CD14-positive monocyte (primary cell): ENCODE measurements around the gene TOR1B. TPM values are rescaled to one million over a fixed set of nuclear protein-coding genes. Genes with fewer than 3 reads are reported as not detected.

Source experiments
- DNase-seq, 3 donors: peaks; one replicate each; pipeline ENCODE4 v3.0.0-alpha.2; 2011 to 2022
- H2AFZ ChIP-seq: 2 replicates; pipeline ENCODE4 v1.6.0; 2012; ENCODE audit warnings: mild to moderate bottlenecking, low read depth, low read length, inconsistent platforms; ENCODE audit not compliant: insufficient read depth, poor library complexity, severe bottlenecking
- H3K27ac ChIP-seq, 2 donors: 1 replicate in 1 of 2; 2 replicates in 1 of 2; pipeline ENCODE4 v1.5.1; 2012 to 2013; ENCODE audit warnings: low read length in 2 of 2, control low read depth in 1 of 2, inconsistent platforms in 1 of 2, low read depth in 1 of 2, mild to moderate bottlenecking in 1 of 2
- H3K27me3 ChIP-seq, 2 donors: one replicate each; pipeline versions ENCODE4 v1.6.0 to v1.6.1; 2011 to 2013; ENCODE audit warnings: low read length in 2 of 2; ENCODE audit not compliant: control insufficient read depth in 2 of 2, insufficient read depth in 2 of 2
- H3K36me3 ChIP-seq, 2 donors: replicated peaks in 1 of 2; 1 replicate in 1 of 2; 2 replicates in 1 of 2; pipeline versions ENCODE4 v1.5.1 to v1.6.1; 2012 to 2013; ENCODE audit warnings: low read length in 2 of 2, control low read depth in 1 of 2, inconsistent platforms in 1 of 2, mild to moderate bottlenecking in 1 of 2; ENCODE audit not compliant: insufficient read depth in 2 of 2, control insufficient read depth in 1 of 2
- H3K4me1 ChIP-seq, 2 donors: 1 replicate in 1 of 2; 2 replicates in 1 of 2; pipeline versions ENCODE4 v1.5.1 to v1.6.1; 2012 to 2013; ENCODE audit warnings: low read length in 2 of 2, control low read depth in 1 of 2, inconsistent platforms in 1 of 2, mild to moderate bottlenecking in 1 of 2, moderate library complexity in 1 of 2; ENCODE audit not compliant: insufficient read depth in 2 of 2, control insufficient read depth in 1 of 2
- H3K4me2 ChIP-seq: replicated peaks from 2 replicates; pipeline ENCODE3; 2012; ENCODE audit warnings: low read length, moderate library complexity, mild to moderate bottlenecking; ENCODE audit not compliant: poor library complexity, severe bottlenecking; ENCODE audit errors: extremely low read depth
- H3K4me3 ChIP-seq, 3 experiments: fragments of 200-600 bp in 1 of 3; sonication (generic) in 1 of 3; replicated peaks in 1 of 3; 1 replicate in 2 of 3; 2 replicates in 1 of 3; pipeline ENCODE4 v1.5.1; 2011 to 2013; ENCODE audit warnings: low read length in 3 of 3, mild to moderate bottlenecking in 3 of 3, control low read depth in 2 of 3, low read depth in 2 of 3, inconsistent platforms in 1 of 3, moderate library complexity in 1 of 3
- H3K79me2 ChIP-seq: 2 replicates; pipeline ENCODE4 v1.6.0; 2012; ENCODE audit warnings: mild to moderate bottlenecking, control low read depth, inconsistent platforms, low read length, moderate library complexity; ENCODE audit not compliant: insufficient read depth
- H3K9ac ChIP-seq: 2 replicates; pipeline ENCODE4 v1.6.0; 2017; ENCODE audit warnings: low read length, mild to moderate bottlenecking; ENCODE audit not compliant: insufficient read depth, poor library complexity, severe bottlenecking
- H3K9me3 ChIP-seq, 2 donors: replicated peaks in 1 of 2; 1 replicate in 1 of 2; 2 replicates in 1 of 2; pipeline versions ENCODE4 v1.5.1 to v1.6.1; 2012 to 2013; ENCODE audit warnings: low read length in 2 of 2, control low read depth in 1 of 2; ENCODE audit not compliant: control insufficient read depth in 1 of 2, insufficient read depth in 1 of 2
- H4K20me1 ChIP-seq: 2 replicates; pipeline ENCODE4 v1.6.0; 2012; ENCODE audit warnings: mild to moderate bottlenecking, low read length, control low read depth, moderate library complexity; ENCODE audit not compliant: insufficient read depth
- H3K27ac Mint-ChIP-seq, 7 donors: one replicate each; pipeline ENCODE4 v1.8.0; 2020; ENCODE audit warnings: mild to moderate bottlenecking in 7 of 7, mixed read lengths in 7 of 7, moderate library complexity in 6 of 7, inconsistent platforms in 2 of 7
- H3K27me3 Mint-ChIP-seq, 3 donors: one replicate each; pipeline ENCODE4 v1.8.0; 2021 to 2022; ENCODE audit warnings: low read depth in 3 of 3, mild to moderate bottlenecking in 3 of 3, mixed read lengths in 3 of 3, moderate library complexity in 3 of 3, inconsistent platforms in 1 of 3
- H3K36me3 Mint-ChIP-seq, 2 donors: one replicate each; pipeline ENCODE4 v1.8.0; 2020; ENCODE audit warnings: mixed read lengths in 2 of 2, inconsistent platforms in 1 of 2, mild to moderate bottlenecking in 1 of 2
- H3K4me1 Mint-ChIP-seq: one replicate; pipeline ENCODE4 v1.8.0; 2020; ENCODE audit warnings: mild to moderate bottlenecking, mixed read lengths
- H3K4me3 Mint-ChIP-seq, 2 donors: one replicate each; pipeline ENCODE4 v1.8.0; 2020; ENCODE audit warnings: mild to moderate bottlenecking in 2 of 2, mixed read lengths in 2 of 2, moderate library complexity in 1 of 2
- H3K9me3 Mint-ChIP-seq, 7 donors: one replicate each; pipeline ENCODE4 v1.8.0; 2020 to 2022; ENCODE audit warnings: mixed read lengths in 7 of 7, mild to moderate bottlenecking in 6 of 7, moderate library complexity in 6 of 7, inconsistent platforms in 2 of 7
- CTCF ChIP-seq: fragments of 200-600 bp; IDR thresholded peaks from one replicate; pipeline ENCODE4 v1.8.0; 2022; ENCODE audit warnings: antibody characterized with exemption, mild to moderate bottlenecking
- WGBS: methylation state at CpG from one replicate; pipeline ENCODE4 v1.1.5; 2013; ENCODE audit warnings: missing lambda C conversion rate; ENCODE audit not compliant: insufficient coverage; 5-methylcytosine and 5-hydroxymethylcytosine counted together
- intact Hi-C, 2 donors: fragments of 100-400 bp; cut with micrococcal nuclease; formaldehyde crosslinking; loops; one replicate each; pipeline versions ENCODE4 v1.15.0 to v1.15.1; 2023
- polyA plus RNA-seq, 3 donors: library from polyadenylated mRNA; depleted of rRNA in 1 of 3; unstranded in 2 of 3; stranded (reverse) in 1 of 3; fragments of 300-500 nt in 2 of 3; fragments of >200 nt in 1 of 3; fragmentation: Illumina TruSeq in 2 of 3; gene quantifications; 1 replicate in 2 of 3; 2 replicates in 1 of 3; pipeline ENCODE4 v1.2.3, GENCODE V29; 2012 to 2021

Gene TOR1B
- polyA plus RNA-seq, 3 donors, result 15.8 to 22.5 (median 18.0) TPM

GRCh38 chr9:129836311-129837007 is 33.5 kb downstream of the TOR1B start:
- Histone ChIP-seq H3K9me3 (no peaks in the 10 kb centered on the region), H3K27ac (no peak overlapping the region), H3K79me2 (peaks cover 53% of the 10 kb centered on the region), H3K9ac (peak overlapping the region; percentile 91), H3K27me3 (no peaks in the 10 kb centered on the region), H3K4me3 (peak overlapping the region; percentile 54 to 88 (median 87)), H2AFZ (peak overlapping the region; percentile 84), H4K20me1 (peaks cover 22% of the 10 kb centered on the region), H3K4me1 (peaks cover 20 to 26% of the 10 kb centered on the region in 2 donors), H3K36me3 (peaks cover 16 to 27% of the 10 kb centered on the region in 2 donors), H3K4me2 (peak overlapping the region; percentile 97)
- TF ChIP-seq CTCF, result no peak
- 18% methylated on average over 16 of the region's 16 CpGs for WGBS
- peaks cover 0 to 3% (median 1%) of the 10 kb centered on the region in 3 donors for H3K27me3 Mint-ChIP-seq
- peak; percentile 8 to 23 (median 15) for DNase-seq
- peaks cover 20 to 29% of the 10 kb centered on the region in 2 donors for H3K36me3 Mint-ChIP-seq
- intact Hi-C loops, result loop anchor here in 1 of 2 donors (5.0 kb wide), 1 partner anchor 34 kb away; the partner anchor contains the start of gene TOR1B
- H3K4me3 Mint-ChIP-seq, result peak overlapping the region; percentile 92 to 94
- H3K27ac Mint-ChIP-seq, result peak overlapping the region in 3 of 7 donors; percentile 85 to 95 (median 89)
- H3K9me3 Mint-ChIP-seq, result no peaks in the 10 kb centered on the region
- H3K4me1 Mint-ChIP-seq, result peaks cover 32% of the 10 kb centered on the region

GRCh38 chr9:129838707-129839259 is 35.8 kb downstream of the TOR1B start:
- Histone ChIP-seq H2AFZ (no peak overlapping the region), H3K79me2 (peaks cover 45% of the 10 kb centered on the region), H3K9me3 (no peaks in the 10 kb centered on the region), H3K4me3 (no peak overlapping the region), H4K20me1 (peaks cover 17% of the 10 kb centered on the region), H3K9ac (no peak overlapping the region), H3K27ac (no peak overlapping the region), H3K27me3 (no peaks in the 10 kb centered on the region), H3K4me1 (peaks cover 19 to 25% of the 10 kb centered on the region in 2 donors), H3K4me2 (no peak overlapping the region), H3K36me3 (peaks cover 0 to 10% of the 10 kb centered on the region in 2 donors)
- intact Hi-C loops, result loop anchor here in 1 of 2 donors (5.0 kb wide), 1 partner anchor 36 kb away; the partner anchor contains the start of gene TOR1B
- Mint-ChIP-seq H3K4me3 (no peak overlapping the region), H3K9me3 (no peaks in the 10 kb centered on the region), H3K4me1 (peaks cover 28% of the 10 kb centered on the region), H3K27me3 (peaks cover 0 to 3% (median 1%) of the 10 kb centered on the region in 3 donors), H3K36me3 (peaks cover 7 to 15% of the 10 kb centered on the region in 2 donors), H3K27ac (peak overlapping the region in 1 of 7 donors; percentile 54)
- WGBS, result 87% methylated on average over 12 of the region's 12 CpGs
- no peak for DNase-seq
- no peak for TF ChIP-seq CTCF
